H9 (cell line): Measurements from ENCODE around the gene ELAPOR2. TPM values are rescaled to one million over a fixed set of nuclear protein-coding genes. Genes with fewer than 3 reads are reported as not detected.

Source experiments
- DNase-seq: peaks from one replicate; pipeline ENCODE4 v3.0.0-alpha.2; 2017
- H2AFZ ChIP-seq: one replicate; pipeline ENCODE4 v1.6.1; 2013; ENCODE audit warnings: mild to moderate bottlenecking, low read length, control low read depth, moderate library complexity
- H2AK5ac ChIP-seq: 2 replicates; pipeline ENCODE4 v1.6.1; 2013; ENCODE audit warnings: low read length, control low read depth, mixed read lengths; ENCODE audit not compliant: insufficient read length
- H2BK120ac ChIP-seq: one replicate; pipeline ENCODE4 v1.6.1; 2013; ENCODE audit warnings: low read depth, mild to moderate bottlenecking, low read length, control low read depth, inconsistent platforms; ENCODE audit not compliant: poor library complexity, severe bottlenecking
- H2BK12ac ChIP-seq: 2 replicates; pipeline ENCODE4 v1.6.1; 2013; ENCODE audit warnings: low read length, control low read depth, mixed read lengths, low read depth; ENCODE audit not compliant: insufficient read length
- H2BK15ac ChIP-seq: 2 replicates; pipeline ENCODE4 v1.6.1; 2013; ENCODE audit warnings: low read depth, low read length, control low read depth
- H2BK20ac ChIP-seq: one replicate; pipeline ENCODE4 v1.6.1; 2013; ENCODE audit warnings: low read depth, mild to moderate bottlenecking, low read length, control low read depth, inconsistent platforms; ENCODE audit not compliant: poor library complexity, severe bottlenecking
- H2BK5ac ChIP-seq: 2 replicates; pipeline ENCODE4 v1.6.1; 2013; ENCODE audit warnings: low read length, control low read depth, mixed read lengths; ENCODE audit not compliant: insufficient read length
- H3K14ac ChIP-seq: 2 replicates; pipeline ENCODE4 v1.6.1; 2013; ENCODE audit warnings: low read length, control low read depth; ENCODE audit not compliant: insufficient read depth
- H3K18ac ChIP-seq: 2 replicates; pipeline ENCODE4 v1.6.1; 2013; ENCODE audit warnings: low read depth, mild to moderate bottlenecking, mixed read lengths, low read length, control low read depth; ENCODE audit not compliant: insufficient read length
- H3K23ac ChIP-seq: 2 replicates; pipeline ENCODE4 v1.6.1; 2013; ENCODE audit warnings: low read length, control low read depth, mixed read lengths, low read depth; ENCODE audit not compliant: insufficient read length
- H3K23me2 ChIP-seq: 2 replicates; pipeline ENCODE4 v1.6.1; 2013; ENCODE audit warnings: low read depth, mild to moderate bottlenecking, mixed read lengths, low read length, control low read depth; ENCODE audit not compliant: insufficient read length, poor library complexity, severe bottlenecking
- H3K27ac ChIP-seq: 2 replicates; pipeline ENCODE4 v1.5.1; 2013; ENCODE audit warnings: low read length, control low read depth, mixed read lengths, low read depth; ENCODE audit not compliant: insufficient read length
- H3K27me3 ChIP-seq: 2 replicates; pipeline ENCODE4 v1.6.1; 2013; ENCODE audit warnings: low read length, control low read depth, inconsistent platforms; ENCODE audit not compliant: insufficient read depth
- H3K4ac ChIP-seq: 2 replicates; pipeline ENCODE4 v1.6.1; 2013; ENCODE audit warnings: low read depth, mild to moderate bottlenecking, control low read depth, inconsistent platforms, low read length, moderate library complexity
- H3K4me1 ChIP-seq: 2 replicates; pipeline ENCODE4 v1.6.1; 2013; ENCODE audit warnings: low read length, control low read depth, inconsistent platforms; ENCODE audit not compliant: insufficient read depth
- H3K4me2 ChIP-seq: 2 replicates; pipeline ENCODE4 v1.6.1; 2013; ENCODE audit warnings: low read length, control low read depth, mixed read lengths; ENCODE audit not compliant: insufficient read length, insufficient read depth
- H3K56ac ChIP-seq: 2 replicates; pipeline ENCODE4 v1.6.1; 2013; ENCODE audit warnings: low read depth, mild to moderate bottlenecking, mixed read lengths, low read length, control low read depth; ENCODE audit not compliant: insufficient read length
- H3K79me1 ChIP-seq: 2 replicates; pipeline ENCODE4 v1.6.1; 2013; ENCODE audit warnings: low read depth, mild to moderate bottlenecking, moderate library complexity, low read length, control low read depth, inconsistent platforms; ENCODE audit not compliant: insufficient read depth, poor library complexity, severe bottlenecking
- H3K79me2 ChIP-seq: 2 replicates; pipeline ENCODE4 v1.6.1; 2013; ENCODE audit warnings: low read length, control low read depth, inconsistent platforms; ENCODE audit not compliant: insufficient read depth
- H3K9ac ChIP-seq: 2 replicates; pipeline ENCODE4 v1.6.1; 2013; ENCODE audit warnings: low read length, control low read depth, mixed read lengths; ENCODE audit not compliant: insufficient read length; ENCODE audit errors: extremely low read depth
- H3K9me3 ChIP-seq: one replicate; pipeline ENCODE4 v1.6.1; 2013; ENCODE audit warnings: low read depth, low read length, inconsistent platforms; ENCODE audit not compliant: control insufficient read depth
- H3T11ph ChIP-seq: one replicate; pipeline ENCODE4 v1.6.1; 2013; ENCODE audit warnings: mild to moderate bottlenecking, low read length, control low read depth, inconsistent platforms
- H4K20me1 ChIP-seq: one replicate; pipeline ENCODE4 v1.6.1; 2013; ENCODE audit not compliant: control insufficient read depth, insufficient read length, insufficient read depth
- H4K5ac ChIP-seq: 2 replicates; pipeline ENCODE4 v1.6.1; 2013; ENCODE audit warnings: low read depth, mild to moderate bottlenecking, mixed read lengths, low read length, control low read depth; ENCODE audit not compliant: insufficient read length
- H4K8ac ChIP-seq: replicated peaks from 2 replicates; pipeline ENCODE4 v1.6.1; 2013; ENCODE audit warnings: low read length, control low read depth, mixed read lengths, low read depth; ENCODE audit not compliant: insufficient read length
- H4K91ac ChIP-seq: 2 replicates; pipeline ENCODE4 v1.6.1; 2013; ENCODE audit warnings: low read depth, mild to moderate bottlenecking, moderate library complexity, mixed read lengths, low read length, control low read depth; ENCODE audit not compliant: insufficient read length
- H3K27ac Mint-ChIP-seq, 3 experiments: 2 replicates in 2 of 3; 3 replicates in 1 of 3; pipeline ENCODE4 v1.8.0; 2020 to 2021; ENCODE audit warnings: mixed read lengths in 3 of 3, mild to moderate bottlenecking in 1 of 3, moderate library complexity in 1 of 3
- H3K27me3 Mint-ChIP-seq: 2 replicates; pipeline ENCODE4 v1.8.0; 2021; ENCODE audit warnings: low read depth, mild to moderate bottlenecking, moderate library complexity, mixed read lengths
- H3K36me3 Mint-ChIP-seq, 3 experiments: 2 replicates in 2 of 3; 3 replicates in 1 of 3; pipeline ENCODE4 v1.8.0; 2020 to 2021; ENCODE audit warnings: low read depth in 3 of 3, mixed read lengths in 3 of 3; ENCODE audit not compliant: insufficient read depth in 1 of 3
- H3K4me1 Mint-ChIP-seq, 2 experiments: 2 replicates each; pipeline ENCODE4 v1.8.0; 2020; ENCODE audit warnings: mixed read lengths in 2 of 2
- H3K4me3 Mint-ChIP-seq, 2 experiments: 2 replicates in 1 of 2; 3 replicates in 1 of 2; pipeline ENCODE4 v1.8.0; 2020 to 2021; ENCODE audit warnings: mild to moderate bottlenecking in 2 of 2, mixed read lengths in 2 of 2, moderate library complexity in 1 of 2
- H3K9me3 Mint-ChIP-seq, 2 experiments: 2 replicates in 1 of 2; 3 replicates in 1 of 2; pipeline ENCODE4 v1.8.0; 2020; ENCODE audit warnings: mild to moderate bottlenecking in 2 of 2, mixed read lengths in 2 of 2, moderate library complexity in 1 of 2
- WGBS: extraction: QIAGEN DNeasy Blood & Tissue Kit; methylation state at CpG from one replicate; pipeline ENCODE4 v1.1.7; 2013; ENCODE audit warnings: missing lambda C conversion rate, low lambda C conversion rate, mixed read lengths; ENCODE audit not compliant: insufficient read length; ENCODE audit errors: extremely low coverage; 5-methylcytosine and 5-hydroxymethylcytosine counted together
- total RNA-seq: library from RNA; stranded (reverse); gene quantifications from 2 replicates; pipeline ENCODE4 v1.2.1, GENCODE V29; 2021
- TF ChIP-seq, protein P1 (sequence below): fragments of 200-600 bp; sonication (generic); conservative IDR thresholded peaks from 3 replicates; pipeline ENCODE4 v1.8.0; 2021; ENCODE audit warnings: antibody characterized with exemption, mild to moderate bottlenecking

ELAPOR2 gene
- total RNA-seq, 1 experiment from 2014 or later: 36.8 TPM

DNA sequence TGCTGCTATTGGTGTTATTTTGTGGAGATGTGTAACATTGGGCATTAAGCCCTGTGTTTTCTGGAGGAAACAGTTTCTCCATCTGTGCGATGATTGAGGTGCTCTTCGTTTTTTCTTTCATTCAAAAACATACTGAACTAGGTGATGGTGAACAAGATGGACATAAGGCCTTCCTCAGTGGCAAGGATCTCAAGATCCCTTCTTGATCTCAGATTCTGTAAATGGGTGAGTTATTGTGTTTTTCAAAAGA lies 759 bp upstream of the ELAPOR2 start:
- no CpG with 5 or more reads among the region's 2 CpGs for WGBS
- no peak for DNase-seq
- Histone ChIP-seq H3K23me2 (peaks cover 10% of the 10 kb centered on the region), H2BK20ac (no peak overlapping the region), H3K79me1 (no peaks in the 10 kb centered on the region), H3K79me2 (no peaks in the 10 kb centered on the region), H3K18ac (no peak overlapping the region), H3K4me1 (no peaks in the 10 kb centered on the region), H3K27me3 (no peaks in the 10 kb centered on the region; the same call in 1 of the 2 replicates), H3K9me3 (no peaks in the 10 kb centered on the region), H2BK120ac (no peak overlapping the region), H3K23ac (no peak overlapping the region), H4K20me1 (no peaks in the 10 kb centered on the region), H4K8ac (peak overlapping the region; percentile 5), H2AFZ (peak overlapping the region; percentile 88), H2BK12ac (no peak overlapping the region), H2BK5ac (no peak overlapping the region), H3K14ac (no peak overlapping the region), H4K91ac (no peak overlapping the region), H3K56ac (no peak overlapping the region), H3K27ac (no peak overlapping the region), H2AK5ac (no peak overlapping the region), H3K4me2 (peak overlapping the region; percentile 87), H3K4ac (no peak overlapping the region), H3K9ac (peak overlapping the region; percentile 76), H3T11ph (no peak overlapping the region), H2BK15ac (no peak overlapping the region), H4K5ac (peak overlapping the region; percentile 47)
- H3K36me3 Mint-ChIP-seq: no peaks in the 10 kb centered on the region; a peak in 1 of 7 replicates
- H3K27ac Mint-ChIP-seq: peak overlapping the region in 1 of 3 experiments; percentile 94; a peak in 2 of 7 replicates
- H3K27me3 Mint-ChIP-seq: peaks cover 16% of the 10 kb centered on the region
- H3K4me1 Mint-ChIP-seq: peaks cover 12 to 15% of the 10 kb centered on the region in 2 experiments
- TF ChIP-seq, protein P1, sequence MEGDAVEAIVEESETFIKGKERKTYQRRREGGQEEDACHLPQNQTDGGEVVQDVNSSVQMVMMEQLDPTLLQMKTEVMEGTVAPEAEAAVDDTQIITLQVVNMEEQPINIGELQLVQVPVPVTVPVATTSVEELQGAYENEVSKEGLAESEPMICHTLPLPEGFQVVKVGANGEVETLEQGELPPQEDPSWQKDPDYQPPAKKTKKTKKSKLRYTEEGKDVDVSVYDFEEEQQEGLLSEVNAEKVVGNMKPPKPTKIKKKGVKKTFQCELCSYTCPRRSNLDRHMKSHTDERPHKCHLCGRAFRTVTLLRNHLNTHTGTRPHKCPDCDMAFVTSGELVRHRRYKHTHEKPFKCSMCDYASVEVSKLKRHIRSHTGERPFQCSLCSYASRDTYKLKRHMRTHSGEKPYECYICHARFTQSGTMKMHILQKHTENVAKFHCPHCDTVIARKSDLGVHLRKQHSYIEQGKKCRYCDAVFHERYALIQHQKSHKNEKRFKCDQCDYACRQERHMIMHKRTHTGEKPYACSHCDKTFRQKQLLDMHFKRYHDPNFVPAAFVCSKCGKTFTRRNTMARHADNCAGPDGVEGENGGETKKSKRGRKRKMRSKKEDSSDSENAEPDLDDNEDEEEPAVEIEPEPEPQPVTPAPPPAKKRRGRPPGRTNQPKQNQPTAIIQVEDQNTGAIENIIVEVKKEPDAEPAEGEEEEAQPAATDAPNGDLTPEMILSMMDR: no peak
- H3K4me3 Mint-ChIP-seq: peak overlapping the region; percentile 88 to 95
- no peaks in the 10 kb centered on the region; a peak in 2 of 5 replicates for H3K9me3 Mint-ChIP-seq
